OCI-LY3 (cell line): Measurements from ENCODE around the gene CFAP221.

Experiments
- CTCF ChIP-seq: fragments of 200-600, 300-600 bp; sonication (generic); IDR thresholded peaks from 2 replicates; pipeline ENCODE4 v1.5.1; 2014; ENCODE audit warnings: antibody characterized with exemption, low read length, low read depth
- EZH2phosphoT487 ChIP-seq: fragments of 200-600 bp; shearing (Covaris generic); IDR thresholded peaks from 2 replicates; pipeline ENCODE4 v1.6.1; 2018; ENCODE audit warnings: antibody characterized with exemption, mixed run types, low read depth

DNA sequence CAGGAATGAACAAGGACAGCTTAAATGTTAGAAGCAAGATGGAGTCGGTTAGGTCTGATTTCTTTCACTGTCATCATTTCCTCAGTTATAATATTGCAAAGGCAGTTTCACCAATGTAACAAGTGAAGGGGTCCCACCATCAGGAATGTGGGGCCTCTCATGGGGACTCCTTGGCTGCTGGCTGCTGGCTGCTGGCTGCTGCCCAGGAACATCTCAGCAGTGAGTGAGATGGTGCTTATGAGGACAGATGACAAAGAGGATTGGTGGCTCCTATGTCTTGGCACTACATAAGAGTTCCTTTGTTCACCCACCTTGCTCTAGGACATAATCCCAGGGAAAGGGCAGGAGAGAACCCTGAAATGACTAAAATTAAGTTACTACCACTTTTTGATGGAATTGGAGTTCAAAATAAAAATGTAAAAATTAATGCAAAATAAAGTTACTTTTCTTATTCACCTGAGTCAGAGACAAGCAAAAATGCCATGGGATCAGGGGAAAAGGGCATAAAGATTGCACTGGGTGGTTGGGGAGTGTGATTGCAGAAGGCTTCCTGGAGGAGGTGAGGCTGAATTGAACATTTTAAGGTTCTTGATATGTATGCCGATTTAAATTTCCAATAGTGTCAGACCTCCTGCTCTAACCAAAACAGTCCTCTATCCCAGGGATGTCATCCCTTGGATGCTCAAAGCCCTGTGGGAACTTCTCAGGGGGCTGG lies 158.1 kb downstream of the CFAP221 start:
- TF ChIP-seq CTCF (no peak), EZH2phosphoT487 (no peak)
